GM12878 (cell line): ENCODE measurements around the gene BCL11A. TPM values are rescaled to one million over a fixed set of nuclear protein-coding genes. Genes with fewer than 3 reads are reported as not detected.

Experiments
- GABPA ChIP-seq: IDR thresholded peaks from 2 replicates; pipeline ENCODE4 v1.6.1; 2014; ENCODE audit warnings: antibody characterized with exemption, low read depth, mild to moderate bottlenecking, inconsistent platforms
- polyA plus RNA-seq, 11 experiments: library from polyadenylated mRNA; depleted of rRNA in 4 of 11; unstranded in 6 of 11; stranded (reverse) in 5 of 11; fragments of >200 nt; fragmentation: Nextera tagmentation in 4 of 11; fragmentation: Illumina TruSeq in 1 of 11; extraction: Ambion mirVana in 4 of 11; extraction: Trizol in 1 of 11; gene quantifications; 1 replicate in 1 of 11; 2 replicates in 10 of 11; pipeline versions ENCODE4 v1.2.1 to v1.2.3, GENCODE V29; 2011 to 2016; ENCODE audit warnings: inconsistent platforms in 2 of 11, missing spikeins in 2 of 11, low read depth in 1 of 11
- total RNA-seq, 4 experiments: library from RNA; depleted of rRNA in 3 of 4; stranded (reverse); fragments of >200 nt in 3 of 4; fragmentation: Illumina TruSeq in 1 of 4; extraction: Trizol in 1 of 4; gene quantifications; 2 replicates each; pipeline versions ENCODE4 v1.2.1 to v1.2.3, GENCODE V29; 2013 to 2021
- TF ChIP-seq, protein P1 (sequence below): fragments of 150-350 bp; IDR thresholded peaks from 2 replicates; pipeline ENCODE4 v1.6.1; 2016; ENCODE audit warnings: low read depth, low read length
- TF ChIP-seq, protein P2 (sequence below): fragments of 450-650 bp; IDR thresholded peaks from 2 replicates; pipeline ENCODE4 v1.6.1; 2016; ENCODE audit warnings: mild to moderate bottlenecking, moderate library complexity, borderline replicate concordance
- TF ChIP-seq, protein P3 (sequence below): fragments of 450-650 bp; IDR thresholded peaks from 2 replicates; pipeline ENCODE4 v1.6.1; 2018; ENCODE audit warnings: borderline replicate concordance, mild to moderate bottlenecking; ENCODE audit not compliant: partially characterized antibody

Gene BCL11A
- total and polyA plus RNA-seq, 10 of the 15 experiments (the other 5 are each of a cell fraction or from before 2014, with no cell fraction given): 7.5 to 26.6 (median 11.1) TPM; not detected in 1

DNA sequence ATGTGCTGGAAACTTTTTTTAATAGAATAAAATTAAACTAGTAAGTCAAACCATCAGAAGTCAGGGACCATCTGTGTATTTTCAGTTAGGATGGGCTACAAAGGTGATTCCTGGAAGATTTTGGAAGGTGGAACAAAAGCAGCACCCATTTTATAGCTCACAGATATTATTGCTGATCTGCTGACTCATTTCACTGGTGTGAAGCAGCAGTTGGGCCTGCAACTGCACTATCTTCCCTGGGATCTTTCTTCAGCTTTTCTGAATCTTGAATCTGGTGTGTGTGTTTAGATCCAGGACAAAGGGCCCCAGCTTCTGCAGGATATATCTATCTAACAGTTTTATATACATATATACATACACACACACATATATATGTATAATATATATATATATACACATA lies 35.6 kb upstream of the BCL11A start (continued):
- TF ChIP-seq, protein P1, sequence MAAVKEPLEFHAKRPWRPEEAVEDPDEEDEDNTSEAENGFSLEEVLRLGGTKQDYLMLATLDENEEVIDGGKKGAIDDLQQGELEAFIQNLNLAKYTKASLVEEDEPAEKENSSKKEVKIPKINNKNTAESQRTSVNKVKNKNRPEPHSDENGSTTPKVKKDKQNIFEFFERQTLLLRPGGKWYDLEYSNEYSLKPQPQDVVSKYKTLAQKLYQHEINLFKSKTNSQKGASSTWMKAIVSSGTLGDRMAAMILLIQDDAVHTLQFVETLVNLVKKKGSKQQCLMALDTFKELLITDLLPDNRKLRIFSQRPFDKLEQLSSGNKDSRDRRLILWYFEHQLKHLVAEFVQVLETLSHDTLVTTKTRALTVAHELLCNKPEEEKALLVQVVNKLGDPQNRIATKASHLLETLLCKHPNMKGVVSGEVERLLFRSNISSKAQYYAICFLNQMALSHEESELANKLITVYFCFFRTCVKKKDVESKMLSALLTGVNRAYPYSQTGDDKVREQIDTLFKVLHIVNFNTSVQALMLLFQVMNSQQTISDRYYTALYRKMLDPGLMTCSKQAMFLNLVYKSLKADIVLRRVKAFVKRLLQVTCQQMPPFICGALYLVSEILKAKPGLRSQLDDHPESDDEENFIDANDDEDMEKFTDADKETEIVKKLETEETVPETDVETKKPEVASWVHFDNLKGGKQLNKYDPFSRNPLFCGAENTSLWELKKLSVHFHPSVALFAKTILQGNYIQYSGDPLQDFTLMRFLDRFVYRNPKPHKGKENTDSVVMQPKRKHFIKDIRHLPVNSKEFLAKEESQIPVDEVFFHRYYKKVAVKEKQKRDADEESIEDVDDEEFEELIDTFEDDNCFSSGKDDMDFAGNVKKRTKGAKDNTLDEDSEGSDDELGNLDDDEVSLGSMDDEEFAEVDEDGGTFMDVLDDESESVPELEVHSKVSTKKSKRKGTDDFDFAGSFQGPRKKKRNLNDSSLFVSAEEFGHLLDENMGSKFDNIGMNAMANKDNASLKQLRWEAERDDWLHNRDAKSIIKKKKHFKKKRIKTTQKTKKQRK: no peak
- TF ChIP-seq, protein P2, sequence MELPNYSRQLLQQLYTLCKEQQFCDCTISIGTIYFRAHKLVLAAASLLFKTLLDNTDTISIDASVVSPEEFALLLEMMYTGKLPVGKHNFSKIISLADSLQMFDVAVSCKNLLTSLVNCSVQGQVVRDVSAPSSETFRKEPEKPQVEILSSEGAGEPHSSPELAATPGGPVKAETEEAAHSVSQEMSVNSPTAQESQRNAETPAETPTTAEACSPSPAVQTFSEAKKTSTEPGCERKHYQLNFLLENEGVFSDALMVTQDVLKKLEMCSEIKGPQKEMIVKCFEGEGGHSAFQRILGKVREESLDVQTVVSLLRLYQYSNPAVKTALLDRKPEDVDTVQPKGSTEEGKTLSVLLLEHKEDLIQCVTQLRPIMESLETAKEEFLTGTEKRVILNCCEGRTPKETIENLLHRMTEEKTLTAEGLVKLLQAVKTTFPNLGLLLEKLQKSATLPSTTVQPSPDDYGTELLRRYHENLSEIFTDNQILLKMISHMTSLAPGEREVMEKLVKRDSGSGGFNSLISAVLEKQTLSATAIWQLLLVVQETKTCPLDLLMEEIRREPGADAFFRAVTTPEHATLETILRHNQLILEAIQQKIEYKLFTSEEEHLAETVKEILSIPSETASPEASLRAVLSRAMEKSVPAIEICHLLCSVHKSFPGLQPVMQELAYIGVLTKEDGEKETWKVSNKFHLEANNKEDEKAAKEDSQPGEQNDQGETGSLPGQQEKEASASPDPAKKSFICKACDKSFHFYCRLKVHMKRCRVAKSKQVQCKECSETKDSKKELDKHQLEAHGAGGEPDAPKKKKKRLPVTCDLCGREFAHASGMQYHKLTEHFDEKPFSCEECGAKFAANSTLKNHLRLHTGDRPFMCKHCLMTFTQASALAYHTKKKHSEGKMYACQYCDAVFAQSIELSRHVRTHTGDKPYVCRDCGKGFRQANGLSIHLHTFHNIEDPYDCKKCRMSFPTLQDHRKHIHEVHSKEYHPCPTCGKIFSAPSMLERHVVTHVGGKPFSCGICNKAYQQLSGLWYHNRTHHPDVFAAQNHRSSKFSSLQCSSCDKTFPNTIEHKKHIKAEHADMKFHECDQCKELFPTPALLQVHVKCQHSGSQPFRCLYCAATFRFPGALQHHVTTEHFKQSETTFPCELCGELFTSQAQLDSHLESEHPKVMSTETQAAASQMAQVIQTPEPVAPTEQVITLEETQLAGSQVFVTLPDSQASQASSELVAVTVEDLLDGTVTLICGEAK: no peak
- no peak for TF ChIP-seq GABPA
- TF ChIP-seq, protein P3, sequence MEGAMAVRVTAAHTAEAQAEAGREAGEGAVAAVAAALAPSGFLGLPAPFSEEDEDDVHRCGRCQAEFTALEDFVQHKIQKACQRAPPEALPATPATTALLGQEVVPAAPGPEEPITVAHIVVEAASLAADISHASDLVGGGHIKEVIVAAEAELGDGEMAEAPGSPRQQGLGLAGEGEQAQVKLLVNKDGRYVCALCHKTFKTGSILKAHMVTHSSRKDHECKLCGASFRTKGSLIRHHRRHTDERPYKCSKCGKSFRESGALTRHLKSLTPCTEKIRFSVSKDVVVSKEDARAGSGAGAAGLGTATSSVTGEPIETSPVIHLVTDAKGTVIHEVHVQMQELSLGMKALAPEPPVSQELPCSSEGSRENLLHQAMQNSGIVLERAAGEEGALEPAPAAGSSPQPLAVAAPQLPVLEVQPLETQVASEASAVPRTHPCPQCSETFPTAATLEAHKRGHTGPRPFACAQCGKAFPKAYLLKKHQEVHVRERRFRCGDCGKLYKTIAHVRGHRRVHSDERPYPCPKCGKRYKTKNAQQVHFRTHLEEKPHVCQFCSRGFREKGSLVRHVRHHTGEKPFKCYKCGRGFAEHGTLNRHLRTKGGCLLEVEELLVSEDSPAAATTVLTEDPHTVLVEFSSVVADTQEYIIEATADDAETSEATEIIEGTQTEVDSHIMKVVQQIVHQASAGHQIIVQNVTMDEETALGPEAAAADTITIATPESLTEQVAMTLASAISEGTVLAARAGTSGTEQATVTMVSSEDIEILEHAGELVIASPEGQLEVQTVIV: no peak
